ENCODE results near the gene PERCC1.

PERCC1 gene

DNA sequence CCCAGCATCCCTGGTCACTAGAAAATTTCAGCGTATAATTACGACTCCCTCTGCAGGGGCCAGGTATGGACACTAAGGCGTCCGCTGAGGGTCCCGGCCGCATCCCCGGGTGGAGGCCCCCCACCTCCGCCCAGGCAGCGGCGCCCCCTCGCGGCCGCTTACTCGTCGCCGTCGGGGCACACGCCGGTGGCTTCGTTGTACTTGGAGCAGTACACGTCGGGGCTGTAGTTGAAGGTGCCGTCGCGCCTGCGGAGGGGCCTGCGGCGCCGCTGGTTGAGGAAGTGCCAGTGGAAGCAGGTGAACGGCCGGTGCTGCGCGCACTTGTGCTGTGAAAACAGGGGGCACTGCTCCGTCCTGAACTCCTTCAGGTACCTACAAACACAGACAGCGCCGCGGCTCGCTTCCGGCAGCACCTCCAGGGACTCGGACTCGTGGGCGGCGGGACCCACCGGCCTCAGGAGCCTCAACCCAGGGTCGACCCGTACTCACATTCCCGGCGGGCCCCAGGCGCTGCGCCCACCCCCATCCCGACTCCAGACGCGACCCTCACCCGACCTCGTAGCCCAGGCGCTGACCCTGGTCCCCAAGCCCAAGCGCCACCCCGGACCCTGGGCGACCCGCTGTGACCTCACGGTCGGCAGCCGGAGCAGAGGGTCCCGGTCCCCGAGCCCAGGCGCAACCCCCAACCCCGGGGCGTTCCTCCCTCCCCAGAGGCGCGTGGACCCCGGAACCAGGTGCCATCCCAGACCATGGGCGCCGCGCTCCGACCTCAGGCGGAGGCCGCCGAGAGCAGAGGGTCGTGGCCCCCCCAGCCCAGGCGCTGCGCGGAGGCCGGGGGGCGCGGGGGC, 17.0 kb upstream of the PERCC1 start:
- no peak for DNase-seq

GRCh38 chr16:1414532-1415260, 16.2 kb upstream of the PERCC1 start, which contains the start of gene UNKL:
Gene UNKL (minus strand): TSS chr16:1414704. CDS start chr16:1414691, 13 bp downstream.
- DNase-seq: no peak

- no peak for DNase-seq
These were observed 14.3 kb upstream of the PERCC1 start for GRCh38 chr16:1416521-1416941.

- no peak for DNase-seq
These were observed 10.8 kb upstream of the PERCC1 start for GRCh38 chr16:1420111-1420539.

- no peak for DNase-seq
These were observed 8.8 kb upstream of the PERCC1 start for GRCh38 chr16:1422076-1422475.

- DNase-seq: no peak
These were observed 6.8 kb upstream of the PERCC1 start for GRCh38 chr16:1424028-1424427.

DNA sequence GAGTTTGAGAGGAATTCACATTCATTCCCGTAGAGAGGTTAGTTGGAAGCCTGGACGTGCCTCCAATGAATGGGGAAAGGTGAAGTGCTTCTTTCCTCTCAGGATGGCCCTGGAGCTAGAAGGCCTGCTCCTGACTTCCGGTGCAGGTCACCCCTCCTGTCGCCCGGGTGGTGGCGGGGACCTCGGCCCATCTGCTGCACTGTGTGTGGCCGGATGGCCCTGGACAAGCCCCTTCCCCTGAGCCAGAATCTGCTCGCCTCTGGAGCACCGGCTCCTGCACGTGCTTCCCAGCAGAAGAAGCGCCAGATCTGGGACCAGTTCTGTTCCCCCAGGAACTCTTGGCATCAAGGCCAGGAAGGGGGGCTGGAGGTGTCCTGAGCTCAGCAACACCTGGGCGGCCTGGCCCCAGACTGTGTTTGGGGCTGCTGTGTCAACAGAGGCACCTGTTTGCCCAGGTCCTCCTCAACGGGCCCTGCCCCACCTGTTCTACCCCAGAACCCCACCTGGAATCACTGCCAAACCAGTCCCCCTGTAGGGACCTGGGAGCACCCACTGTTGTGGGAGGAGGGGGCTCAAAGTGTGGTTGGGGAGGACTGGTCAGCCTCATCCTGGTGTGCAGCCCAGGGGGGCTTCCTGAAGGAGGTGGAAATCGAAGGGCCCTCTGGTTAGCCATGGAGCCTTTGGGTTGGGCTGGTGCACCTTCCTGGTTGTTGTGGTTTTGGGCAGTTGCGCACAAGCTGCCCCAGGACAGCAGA, 5.1 kb upstream of the PERCC1 start:
- no peak for DNase-seq

DNA sequence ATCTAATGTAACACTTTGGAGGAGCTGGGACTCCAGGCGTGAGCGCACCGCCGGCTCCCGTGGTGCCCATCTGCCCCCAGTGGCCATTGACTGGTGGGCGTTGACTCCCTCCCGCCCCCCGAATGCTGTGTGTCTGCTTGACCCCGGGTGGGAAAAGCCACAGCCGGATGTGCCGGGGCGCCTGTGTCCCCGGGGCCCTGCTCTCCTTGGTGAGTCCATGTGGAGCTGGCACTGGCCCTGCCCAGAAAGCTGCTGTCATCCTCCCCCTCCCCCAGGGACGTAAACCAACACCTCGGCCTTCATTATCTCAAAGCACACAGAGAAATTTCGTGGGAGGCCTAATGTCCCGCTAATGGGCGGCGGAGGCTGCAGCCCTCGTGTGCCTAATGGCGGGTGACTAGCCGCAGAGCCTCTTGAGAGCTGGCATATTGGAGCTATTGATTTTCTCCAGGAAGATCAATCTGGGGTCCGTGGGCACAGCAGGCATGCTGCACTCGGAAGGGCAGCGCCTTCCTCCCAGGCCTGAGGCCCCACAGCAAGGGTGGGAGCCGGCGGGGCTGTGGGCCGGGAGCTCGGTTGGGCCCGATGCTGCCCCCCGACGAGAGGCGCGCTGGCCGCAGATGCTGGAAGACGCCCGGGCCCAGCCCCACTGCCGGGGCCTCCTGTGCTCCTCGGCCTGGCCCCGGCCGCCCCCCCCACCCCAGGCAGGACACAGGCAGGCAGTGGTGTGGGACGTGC, 4.0 kb upstream of the PERCC1 start:
- no peak for DNase-seq

DNA sequence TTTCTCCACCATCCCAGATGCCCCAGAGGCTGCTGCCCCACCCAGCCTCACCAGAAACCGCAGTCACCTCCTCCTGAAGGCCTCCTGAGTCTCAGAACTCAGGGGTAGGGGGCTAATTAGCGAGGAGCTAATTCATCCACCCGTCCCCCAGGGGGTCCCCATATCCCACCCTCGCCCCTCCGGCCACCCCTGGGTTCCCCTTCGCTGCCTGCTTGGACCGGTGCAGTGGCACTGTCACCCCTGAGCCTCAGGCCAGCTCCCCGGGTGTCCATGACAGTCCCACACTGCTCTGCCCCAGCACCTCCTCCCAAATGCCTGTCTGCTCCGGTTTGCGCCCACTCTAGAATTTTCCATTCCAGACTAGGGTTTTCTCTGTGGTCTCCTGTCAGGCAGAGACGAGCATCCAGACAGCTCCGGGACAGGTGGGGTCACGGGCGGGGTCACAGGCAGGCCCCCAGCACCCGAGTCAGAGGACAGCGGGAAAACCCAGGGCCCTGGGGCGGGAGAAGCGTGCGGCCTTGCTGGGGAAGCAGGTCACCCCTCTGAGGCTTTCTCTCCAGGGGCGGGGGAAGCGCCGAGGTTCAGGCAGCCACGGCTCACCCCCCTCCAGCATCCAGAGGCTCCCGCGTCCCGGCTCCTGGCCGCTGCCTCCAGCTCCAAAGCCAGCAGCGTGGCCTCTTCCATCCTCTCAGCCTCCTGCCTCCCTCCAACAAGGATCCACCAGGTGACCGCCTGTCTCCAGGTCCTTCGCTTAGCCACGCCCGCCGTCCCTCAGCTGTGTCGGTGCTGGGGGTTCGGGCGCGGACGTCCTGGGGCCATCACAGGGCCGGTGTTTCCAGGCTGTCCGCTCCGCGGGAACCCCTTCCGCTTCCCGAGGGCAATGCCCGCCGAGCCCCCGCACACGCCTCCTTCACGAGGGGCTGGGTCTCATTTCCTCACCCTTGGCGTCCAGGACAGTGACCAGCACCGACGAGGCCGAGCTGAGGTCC, 3.1 kb upstream of the PERCC1 start:
- DNase-seq: no peak

DNA sequence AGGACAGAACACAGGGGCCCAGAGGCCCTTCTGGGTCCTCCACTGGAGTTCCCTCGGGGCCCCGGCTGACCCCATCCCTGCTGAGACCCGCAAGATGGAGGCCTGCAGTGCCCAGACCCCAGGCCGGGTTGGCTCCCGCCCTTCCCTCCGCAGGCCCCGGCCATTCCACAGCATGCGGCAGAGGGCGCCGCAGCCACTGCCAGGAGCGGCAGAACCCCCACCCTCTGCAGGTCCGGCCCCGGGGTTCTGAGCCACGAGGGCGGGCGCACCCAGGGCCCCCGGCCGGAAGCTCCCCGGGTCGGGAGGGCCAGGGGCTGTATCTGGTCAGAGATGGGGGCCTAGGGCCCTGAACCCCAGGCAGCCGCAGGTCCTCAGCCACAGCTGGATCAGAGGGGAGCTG, 2.4 kb upstream of the PERCC1 start:
- DNase-seq: no peak

- DNase-seq: no peak
These were observed 1.9 kb upstream of the PERCC1 start for GRCh38 chr16:1429012-1429411.

- DNase-seq: no peak
These were observed 1.2 kb upstream of the PERCC1 start for GRCh38 chr16:1429631-1430030.

DNA sequence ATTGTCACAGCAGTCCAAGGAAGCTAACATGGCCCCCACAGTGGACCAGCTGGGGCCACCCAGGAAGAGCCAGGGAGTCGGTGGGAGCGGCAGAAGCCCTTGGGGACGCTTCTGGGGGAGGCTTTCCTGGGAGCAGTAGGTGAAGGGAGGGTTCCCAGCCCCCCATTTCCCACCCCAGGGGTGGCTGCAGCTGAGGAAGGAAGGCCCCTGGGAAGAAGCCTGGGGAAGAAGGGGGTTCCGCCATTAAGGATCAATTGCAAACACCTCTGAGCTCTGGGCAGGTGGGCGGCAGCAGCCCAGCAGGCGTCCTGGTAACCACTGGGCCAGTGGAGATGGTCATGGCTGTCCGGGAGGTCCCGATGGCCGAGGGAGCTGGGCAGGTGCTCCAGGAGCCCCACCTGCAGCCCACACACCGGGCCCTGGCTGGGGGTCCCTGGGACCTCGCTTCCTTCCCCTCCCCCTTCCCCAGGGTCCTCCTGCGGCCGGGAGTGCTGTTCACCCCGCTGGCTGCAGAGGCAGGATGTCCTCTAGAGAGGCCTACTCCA, 592 bp upstream of the PERCC1 start:
- no peak for DNase-seq

DNA sequence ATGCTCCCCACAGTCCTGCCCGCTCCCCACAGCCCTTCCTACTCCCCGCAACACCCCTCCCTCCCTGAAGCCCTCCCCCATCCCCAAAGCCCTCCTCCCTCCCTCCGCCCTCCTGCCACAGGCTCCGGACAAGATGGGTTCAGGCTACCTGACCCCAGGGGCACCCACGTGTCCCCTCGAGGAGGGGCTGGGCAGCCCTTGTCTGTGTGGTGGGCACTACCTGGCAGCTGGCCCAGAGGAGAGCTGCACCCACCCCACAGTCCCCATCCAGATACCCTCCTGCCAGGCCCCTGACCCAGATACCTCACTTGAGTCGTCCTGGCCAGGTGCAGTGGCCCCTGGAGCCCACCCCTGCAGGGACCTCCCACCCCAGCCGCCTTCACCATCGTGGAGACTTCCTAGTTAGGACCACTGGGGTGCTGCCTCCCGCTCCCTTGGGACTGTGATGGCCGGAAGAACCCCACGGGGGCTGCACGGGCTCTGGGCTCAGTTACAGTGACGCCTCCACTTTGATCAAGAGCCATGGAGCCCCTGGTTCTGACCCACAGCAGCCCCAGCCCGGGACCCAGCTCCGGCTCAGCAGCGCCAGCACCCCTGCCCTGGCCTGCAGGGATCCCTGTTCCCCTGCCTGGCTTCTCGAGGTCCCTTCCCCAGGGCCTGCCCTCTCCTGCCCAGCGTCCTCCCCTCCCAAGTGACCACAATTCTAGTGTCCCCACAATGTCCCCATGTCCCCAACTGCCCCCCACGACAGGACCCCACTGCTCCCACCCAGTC, 806 bp downstream of the PERCC1 start:
- no peak for DNase-seq

DNA sequence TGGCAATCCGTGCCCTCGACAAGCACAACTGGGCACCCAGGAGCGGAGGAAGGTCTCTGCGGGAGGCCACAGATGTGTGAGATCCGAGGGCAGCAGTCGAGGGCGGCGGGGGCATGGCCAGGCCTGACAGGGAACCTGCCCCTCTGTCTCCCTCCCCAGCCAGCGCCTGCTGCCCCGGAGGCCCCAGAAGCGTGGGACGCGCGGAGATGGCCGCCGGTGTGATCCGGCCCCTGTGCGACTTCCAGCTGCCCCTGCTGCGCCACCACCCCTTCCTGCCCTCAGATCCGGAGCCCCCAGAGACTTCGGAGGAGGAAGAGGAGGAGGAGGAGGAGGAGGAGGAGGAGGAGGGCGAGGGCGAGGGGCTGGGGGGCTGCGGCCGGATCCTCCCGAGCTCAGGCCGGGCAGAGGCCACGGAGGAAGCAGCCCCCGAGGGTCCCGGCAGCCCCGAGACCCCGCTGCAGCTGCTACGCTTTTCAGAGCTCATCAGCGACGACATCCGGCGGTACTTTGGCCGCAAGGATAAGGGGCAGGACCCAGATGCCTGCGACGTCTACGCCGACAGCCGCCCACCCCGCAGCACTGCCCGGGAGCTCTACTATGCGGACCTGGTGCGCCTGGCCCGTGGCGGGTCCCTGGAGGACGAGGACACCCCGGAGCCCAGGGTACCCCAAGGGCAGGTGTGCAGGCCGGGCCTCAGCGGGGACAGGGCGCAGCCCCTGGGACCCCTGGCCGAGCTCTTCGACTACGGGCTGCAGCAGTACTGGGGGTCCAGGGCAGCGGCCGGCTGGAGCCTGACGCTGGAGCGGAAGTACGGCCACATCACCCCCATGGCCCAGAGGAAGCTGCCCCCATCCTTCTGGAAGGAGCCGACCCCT, 1.7 kb downstream of the PERCC1 start:
- DNase-seq: no peak

DNA sequence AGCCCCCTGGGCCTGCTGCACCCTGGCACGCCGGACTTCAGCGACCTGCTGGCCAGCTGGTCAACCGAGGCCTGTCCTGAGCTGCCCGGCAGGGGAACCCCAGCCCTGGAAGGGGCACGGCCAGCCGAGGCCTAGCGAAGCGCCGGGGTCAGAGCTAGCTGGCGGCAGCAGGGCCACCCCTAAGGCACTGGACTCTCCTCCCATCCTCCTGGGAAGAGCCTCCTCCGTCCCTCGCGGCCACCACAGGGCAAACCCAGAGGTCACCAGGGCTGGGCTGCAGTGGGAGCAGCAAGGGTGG, 2.3 kb downstream of the PERCC1 start:
- no peak for DNase-seq

DNA sequence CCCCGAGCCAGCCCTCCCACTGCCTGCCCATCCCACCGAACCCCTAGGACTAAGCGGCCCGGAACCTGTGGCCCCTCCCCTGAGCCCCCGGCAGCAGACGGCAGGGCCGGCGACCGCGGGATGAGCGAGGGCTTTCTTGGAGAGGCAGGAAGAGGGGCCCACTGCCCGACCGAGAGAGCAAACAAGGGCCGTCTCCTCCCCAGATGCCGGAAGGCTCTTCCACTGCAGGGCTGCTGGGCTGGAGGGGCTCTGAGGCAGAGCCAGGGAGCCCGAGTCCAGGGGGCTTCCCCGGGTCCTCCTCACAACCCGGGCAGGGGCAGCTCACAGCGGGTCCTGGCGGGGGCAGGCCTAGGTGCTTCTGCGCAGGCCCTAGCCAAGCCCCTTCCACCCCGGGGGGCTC, 2.9 kb downstream of the PERCC1 start:
- DNase-seq: no peak

GRCh38 chr16:1434644-1435592, 4.0 kb downstream of the PERCC1 start:
- DNase-seq: no peak
